GM23248 (cell line): ENCODE results near the gene ACTL6B. TPM values are rescaled to one million over a fixed set of nuclear protein-coding genes. Genes with fewer than 3 reads are reported as not detected.
A peak's percentile ranks its signal among the peaks of the same experiment; 100 is the strongest.

Experiments
- DNase-seq: peaks from one replicate; pipeline ENCODE4 v3.0.0-alpha.2; 2015
- H2AFZ ChIP-seq: fragments of 200-600 bp; sonication (generic); 2 replicates; pipeline ENCODE4 v1.6.1; 2016; ENCODE audit warnings: antibody characterized with exemption
- H3F3A ChIP-seq: fragments of 200-600 bp; sonication (generic); 2 replicates; pipeline ENCODE4 v1.6.1; 2016; ENCODE audit warnings: mild to moderate bottlenecking, antibody characterized with exemption, mixed run types; ENCODE audit not compliant: insufficient read depth
- H3K27ac ChIP-seq: fragments of 200-600 bp; sonication (generic); 2 replicates; pipeline ENCODE4 v1.5.1; 2016; ENCODE audit warnings: mild to moderate bottlenecking
- H3K27me3 ChIP-seq: fragments of 200-600 bp; sonication (generic); replicated peaks from 2 replicates; pipeline ENCODE4 v1.6.1; 2016; ENCODE audit warnings: mild to moderate bottlenecking; ENCODE audit not compliant: insufficient read depth
- H3K36me3 ChIP-seq: fragments of 200-600 bp; sonication (generic); 2 replicates; pipeline ENCODE4 v1.6.1; 2016; ENCODE audit warnings: low read depth, mild to moderate bottlenecking
- H3K4me1 ChIP-seq: fragments of 200-600 bp; sonication (generic); 2 replicates; pipeline ENCODE4 v1.6.1; 2016; ENCODE audit warnings: mild to moderate bottlenecking; ENCODE audit not compliant: insufficient read depth
- H3K4me2 ChIP-seq: fragments of 200-600 bp; sonication (generic); one replicate; pipeline ENCODE4 v1.6.1; 2016; ENCODE audit warnings: mild to moderate bottlenecking; ENCODE audit not compliant: unreplicated experiment
- H3K4me3 ChIP-seq: fragments of 200-600 bp; sonication (generic); 2 replicates; pipeline ENCODE4 v1.5.1; 2016; ENCODE audit warnings: mild to moderate bottlenecking
- H3K79me2 ChIP-seq: fragments of 200-600 bp; sonication (generic); 2 replicates; pipeline ENCODE4 v1.6.1; 2016; ENCODE audit warnings: mild to moderate bottlenecking; ENCODE audit not compliant: insufficient read depth
- H3K9ac ChIP-seq: fragments of 200-600 bp; sonication (generic); 2 replicates; pipeline ENCODE4 v1.6.1; 2016; ENCODE audit warnings: mild to moderate bottlenecking
- H3K9me2 ChIP-seq: fragments of 200-600 bp; sonication (generic); 2 replicates; pipeline ENCODE4 v1.6.1; 2016; ENCODE audit warnings: mixed run types, mild to moderate bottlenecking, moderate library complexity; ENCODE audit not compliant: insufficient read depth
- H3K9me3 ChIP-seq: fragments of 200-600 bp; sonication (generic); one replicate; pipeline ENCODE4 v1.6.1; 2017; ENCODE audit warnings: low read depth
- H4K20me1 ChIP-seq: fragments of 200-600 bp; sonication (generic); 2 replicates; pipeline ENCODE4 v1.6.0; 2016; ENCODE audit not compliant: insufficient read depth
- EZH2 ChIP-seq: fragments of 200-600 bp; sonication (generic); IDR thresholded peaks from 2 replicates; pipeline ENCODE4 v1.6.1; 2018; ENCODE audit warnings: antibody characterized with exemption, mild to moderate bottlenecking; ENCODE audit not compliant: insufficient read depth, poor library complexity, severe bottlenecking
- EZH2phosphoT487 ChIP-seq: fragments of 200-600 bp; sonication (generic); IDR thresholded peaks from 2 replicates; pipeline ENCODE4 v1.6.1; 2018; ENCODE audit warnings: antibody characterized with exemption, moderate library complexity, mild to moderate bottlenecking, low read depth; ENCODE audit not compliant: insufficient read depth
- WGBS, 2 experiments: methylation state at CpG; one replicate each; pipeline ENCODE4 v1.1.6; 2015 to 2017; ENCODE audit warnings: low lambda C conversion rate in 2 of 2, low coverage in 1 of 2; ENCODE audit errors: missing lambda C conversion rate in 2 of 2; 5-methylcytosine and 5-hydroxymethylcytosine counted together
- in situ Hi-C: fragments of 300-500 bp; cut with MboI; formaldehyde crosslinking; loops from 2 replicates; pipeline ENCODE4 v1.15.0; 2020
- polyA plus RNA-seq: library from polyadenylated mRNA; unstranded; fragments of >200 nt; fragmentation: Nextera tagmentation; extraction: Ambion mirVana; gene quantifications from 2 replicates; pipeline ENCODE4 v1.2.1, GENCODE V29; 2016
- total RNA-seq: library from RNA; depleted of rRNA; stranded (reverse); fragments of >200 nt; shearing (Covaris generic); gene quantifications from 2 replicates; pipeline ENCODE4 v1.2.3, GENCODE V29; 2014

ACTL6B gene
- total and polyA plus RNA-seq, 2 experiments from 2014 or later, result not detected

- TF ChIP-seq EZH2 (no peak), EZH2phosphoT487 (no peak)
- Histone ChIP-seq H3K9ac (peak overlapping the region; percentile 79), H3F3A (peaks cover 19% of the 10 kb centered on the region; the same call in 1 of the 2 replicates), H3K27ac (peak overlapping the region; percentile 66), H2AFZ (0 out of 2 replicates have a peak overlapping the region, but pooled peaks have one; percentile 49), H3K9me2 (no peaks in the 10 kb centered on the region), H3K79me2 (0 out of 2 replicates have a peak, but pooled peaks cover 6% of the 10 kb centered on the region), H3K4me1 (no peaks in the 10 kb centered on the region), H3K9me3 (no peaks in the 10 kb centered on the region), H3K4me3 (peak overlapping the region; percentile 86), H3K36me3 (peaks cover 3% of the 10 kb centered on the region; the same call in 1 of the 2 replicates), H3K27me3 (no peaks in the 10 kb centered on the region), H4K20me1 (no peaks in the 10 kb centered on the region), H3K4me2 (peak overlapping the region; percentile 96)
- 0 to 3% methylated on average over 10 to 21 of the region's 21 CpGs for WGBS, 2 experiments
- in situ Hi-C loops, result no loop called here
- DNase-seq, result peak; percentile 86
Measured at GRCh38 chr7:100602889-100603725, 53.1 kb downstream of the ACTL6B start.

DNA sequence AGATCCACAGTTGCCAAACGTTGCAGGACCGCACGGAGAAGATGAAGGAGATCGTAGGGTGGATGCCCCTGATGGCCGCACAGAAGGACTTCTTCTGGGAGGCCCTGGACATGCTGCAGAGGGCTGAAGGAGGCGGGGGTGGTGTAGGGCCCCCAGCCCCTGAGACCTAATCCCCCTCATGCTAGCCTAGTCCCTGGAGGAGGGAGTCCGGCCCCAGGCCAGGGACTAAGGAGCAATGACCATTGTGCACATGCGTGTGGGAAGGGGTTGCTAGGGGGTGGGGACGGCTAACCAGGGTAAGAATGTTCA lies 55.6 kb downstream of the ACTL6B start:
- H4K20me1 ChIP-seq, result no peaks in the 10 kb centered on the region
- no peak overlapping the region for H3K4me3 ChIP-seq
- H3K4me2 ChIP-seq, result no peak overlapping the region
- no peak for TF ChIP-seq EZH2
- no peak for TF ChIP-seq EZH2phosphoT487
- no peaks in the 10 kb centered on the region for H3K4me1 ChIP-seq
- DNase-seq, result no peak
- no peak overlapping the region for H2AFZ ChIP-seq
- no peaks in the 10 kb centered on the region for H3K27me3 ChIP-seq
- no peaks in the 10 kb centered on the region for H3K9me2 ChIP-seq
- no peaks in the 10 kb centered on the region for H3K9me3 ChIP-seq
- H3K36me3 ChIP-seq, result no peaks in the 10 kb centered on the region
- in situ Hi-C loops, result no loop called here
- H3F3A ChIP-seq, result no peaks in the 10 kb centered on the region
- H3K79me2 ChIP-seq, result 0 out of 2 replicates have a peak, but pooled peaks cover 6% of the 10 kb centered on the region
- WGBS, 2 experiments, result 87 to 89% methylated on average over 9 of the region's 9 CpGs
- H3K27ac ChIP-seq, result no peak overlapping the region
- H3K9ac ChIP-seq, result no peak overlapping the region

GRCh38 chr7:100599911-100600729 lies 56.1 kb downstream of the ACTL6B start:
- Histone ChIP-seq H4K20me1 (no peaks in the 10 kb centered on the region), H3K9me2 (no peaks in the 10 kb centered on the region), H3K79me2 (0 out of 2 replicates have a peak, but pooled peaks cover 6% of the 10 kb centered on the region), H3F3A (no peaks in the 10 kb centered on the region), H3K27me3 (no peaks in the 10 kb centered on the region), H3K9me3 (no peaks in the 10 kb centered on the region), H3K4me2 (no peak overlapping the region), H3K36me3 (no peaks in the 10 kb centered on the region), H3K4me1 (no peaks in the 10 kb centered on the region), H3K27ac (no peak overlapping the region), H2AFZ (no peak overlapping the region), H3K4me3 (no peak overlapping the region), H3K9ac (no peak overlapping the region)
- in situ Hi-C loops, result no loop called here
- WGBS, 2 experiments, result 92 to 95% methylated on average over 18 of the region's 18 CpGs
- TF ChIP-seq EZH2 (no peak), EZH2phosphoT487 (no peak)
- DNase-seq, result no peak

DNA sequence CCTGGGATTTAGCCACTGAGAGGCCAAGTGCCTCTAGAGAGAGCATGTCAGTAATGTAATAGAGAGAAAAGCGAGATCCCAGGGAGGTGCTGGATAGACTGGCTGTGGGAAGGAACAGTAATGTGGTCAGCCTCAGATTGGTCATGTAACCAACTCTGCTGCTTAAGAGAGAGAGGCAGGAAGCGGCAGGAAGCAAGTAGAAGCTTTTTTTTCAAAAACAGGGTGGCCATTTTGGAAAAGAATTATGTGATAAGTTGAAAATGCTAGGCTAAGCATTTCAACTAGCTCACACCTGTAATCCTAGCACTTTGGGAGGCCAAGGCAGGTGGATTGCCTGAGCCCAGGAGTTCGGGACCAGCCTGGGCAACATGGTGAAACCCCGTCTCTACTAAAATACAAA lies 57.8 kb downstream of the ACTL6B start:
- in situ Hi-C loops, result no loop called here
- no peak overlapping the region for H3K4me2 ChIP-seq
- DNase-seq, result peak; percentile 28
- 79 to 84% methylated on average over 4 of the region's 4 CpGs for WGBS, 2 experiments
- no peak overlapping the region for H3K9ac ChIP-seq
- no peak overlapping the region for H2AFZ ChIP-seq
- H3K4me3 ChIP-seq, result no peak overlapping the region
- TF ChIP-seq EZH2, result no peak
- TF ChIP-seq EZH2phosphoT487, result no peak
- H3F3A ChIP-seq, result no peaks in the 10 kb centered on the region
- H3K9me2 ChIP-seq, result no peaks in the 10 kb centered on the region
- H3K9me3 ChIP-seq, result no peaks in the 10 kb centered on the region
- no peaks in the 10 kb centered on the region for H3K4me1 ChIP-seq
- H3K27me3 ChIP-seq, result no peaks in the 10 kb centered on the region
- H3K79me2 ChIP-seq, result 0 out of 2 replicates have a peak, but pooled peaks cover 6% of the 10 kb centered on the region
- no peaks in the 10 kb centered on the region for H4K20me1 ChIP-seq
- H3K36me3 ChIP-seq, result no peaks in the 10 kb centered on the region
- H3K27ac ChIP-seq, result no peak overlapping the region
